ENCODE results near the gene TRIP12. TPM values are rescaled to one million over a fixed set of nuclear protein-coding genes. Genes with fewer than 3 reads are reported as not detected.

TRIP12 gene
- total and polyA plus RNA-seq, 2 experiments from 2014 or later: 21.5 to 133 TPM

DNA sequence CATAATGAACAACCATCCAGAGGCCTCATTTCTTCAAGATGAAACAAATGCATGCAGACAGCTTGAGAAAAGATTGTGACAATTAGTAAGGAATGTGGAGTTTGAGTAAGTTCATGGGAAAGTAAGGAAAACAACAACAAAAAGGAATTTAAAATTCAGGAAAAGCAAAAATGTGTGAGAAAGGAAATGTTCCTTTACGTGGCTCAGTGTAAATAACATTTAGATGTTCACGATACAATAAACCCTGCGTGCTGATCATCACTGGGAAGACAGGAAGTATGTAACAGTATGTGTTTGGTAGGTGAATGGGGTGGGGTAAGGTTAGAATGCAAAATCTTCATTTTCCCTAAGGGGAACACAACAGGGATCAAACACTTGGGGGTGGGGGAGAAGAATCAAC lies 72.7 kb downstream of the TRIP12 start:
- H3K9me2 ChIP-seq (ENCODE audit: insufficient read depth): no peaks in the 10 kb centered on the region
- no peaks in the 10 kb centered on the region for H3K36me3 ChIP-seq (ENCODE audit: insufficient read depth)
- H3K4me3 Mint-ChIP-seq: no peak overlapping the region

More for the DNA sequence above, 72.7 kb downstream of the TRIP12 start:
- H3K4me2 ChIP-seq: peak overlapping the region; percentile 1; the same call in 1 of the 2 replicates
- H3K4me3 ChIP-seq: no peak overlapping the region
- H4K20me1 ChIP-seq (replicated peaks; ENCODE audit: insufficient read depth): peaks cover 9% of the 10 kb centered on the region
- H3K27ac ChIP-seq (ENCODE audit: low read depth): peak overlapping the region; percentile 4; the same call in 1 of the 2 replicates
- TF ChIP-seq EZH2 (IDR thresholded peaks at IDR 0.05; ENCODE audit: low read depth, unreplicated experiment): no peak
- no peak for TF ChIP-seq POLR2AphosphoS5 (IDR thresholded peaks at IDR 0.05; ENCODE audit: low read depth)
- TF ChIP-seq, protein P1, sequence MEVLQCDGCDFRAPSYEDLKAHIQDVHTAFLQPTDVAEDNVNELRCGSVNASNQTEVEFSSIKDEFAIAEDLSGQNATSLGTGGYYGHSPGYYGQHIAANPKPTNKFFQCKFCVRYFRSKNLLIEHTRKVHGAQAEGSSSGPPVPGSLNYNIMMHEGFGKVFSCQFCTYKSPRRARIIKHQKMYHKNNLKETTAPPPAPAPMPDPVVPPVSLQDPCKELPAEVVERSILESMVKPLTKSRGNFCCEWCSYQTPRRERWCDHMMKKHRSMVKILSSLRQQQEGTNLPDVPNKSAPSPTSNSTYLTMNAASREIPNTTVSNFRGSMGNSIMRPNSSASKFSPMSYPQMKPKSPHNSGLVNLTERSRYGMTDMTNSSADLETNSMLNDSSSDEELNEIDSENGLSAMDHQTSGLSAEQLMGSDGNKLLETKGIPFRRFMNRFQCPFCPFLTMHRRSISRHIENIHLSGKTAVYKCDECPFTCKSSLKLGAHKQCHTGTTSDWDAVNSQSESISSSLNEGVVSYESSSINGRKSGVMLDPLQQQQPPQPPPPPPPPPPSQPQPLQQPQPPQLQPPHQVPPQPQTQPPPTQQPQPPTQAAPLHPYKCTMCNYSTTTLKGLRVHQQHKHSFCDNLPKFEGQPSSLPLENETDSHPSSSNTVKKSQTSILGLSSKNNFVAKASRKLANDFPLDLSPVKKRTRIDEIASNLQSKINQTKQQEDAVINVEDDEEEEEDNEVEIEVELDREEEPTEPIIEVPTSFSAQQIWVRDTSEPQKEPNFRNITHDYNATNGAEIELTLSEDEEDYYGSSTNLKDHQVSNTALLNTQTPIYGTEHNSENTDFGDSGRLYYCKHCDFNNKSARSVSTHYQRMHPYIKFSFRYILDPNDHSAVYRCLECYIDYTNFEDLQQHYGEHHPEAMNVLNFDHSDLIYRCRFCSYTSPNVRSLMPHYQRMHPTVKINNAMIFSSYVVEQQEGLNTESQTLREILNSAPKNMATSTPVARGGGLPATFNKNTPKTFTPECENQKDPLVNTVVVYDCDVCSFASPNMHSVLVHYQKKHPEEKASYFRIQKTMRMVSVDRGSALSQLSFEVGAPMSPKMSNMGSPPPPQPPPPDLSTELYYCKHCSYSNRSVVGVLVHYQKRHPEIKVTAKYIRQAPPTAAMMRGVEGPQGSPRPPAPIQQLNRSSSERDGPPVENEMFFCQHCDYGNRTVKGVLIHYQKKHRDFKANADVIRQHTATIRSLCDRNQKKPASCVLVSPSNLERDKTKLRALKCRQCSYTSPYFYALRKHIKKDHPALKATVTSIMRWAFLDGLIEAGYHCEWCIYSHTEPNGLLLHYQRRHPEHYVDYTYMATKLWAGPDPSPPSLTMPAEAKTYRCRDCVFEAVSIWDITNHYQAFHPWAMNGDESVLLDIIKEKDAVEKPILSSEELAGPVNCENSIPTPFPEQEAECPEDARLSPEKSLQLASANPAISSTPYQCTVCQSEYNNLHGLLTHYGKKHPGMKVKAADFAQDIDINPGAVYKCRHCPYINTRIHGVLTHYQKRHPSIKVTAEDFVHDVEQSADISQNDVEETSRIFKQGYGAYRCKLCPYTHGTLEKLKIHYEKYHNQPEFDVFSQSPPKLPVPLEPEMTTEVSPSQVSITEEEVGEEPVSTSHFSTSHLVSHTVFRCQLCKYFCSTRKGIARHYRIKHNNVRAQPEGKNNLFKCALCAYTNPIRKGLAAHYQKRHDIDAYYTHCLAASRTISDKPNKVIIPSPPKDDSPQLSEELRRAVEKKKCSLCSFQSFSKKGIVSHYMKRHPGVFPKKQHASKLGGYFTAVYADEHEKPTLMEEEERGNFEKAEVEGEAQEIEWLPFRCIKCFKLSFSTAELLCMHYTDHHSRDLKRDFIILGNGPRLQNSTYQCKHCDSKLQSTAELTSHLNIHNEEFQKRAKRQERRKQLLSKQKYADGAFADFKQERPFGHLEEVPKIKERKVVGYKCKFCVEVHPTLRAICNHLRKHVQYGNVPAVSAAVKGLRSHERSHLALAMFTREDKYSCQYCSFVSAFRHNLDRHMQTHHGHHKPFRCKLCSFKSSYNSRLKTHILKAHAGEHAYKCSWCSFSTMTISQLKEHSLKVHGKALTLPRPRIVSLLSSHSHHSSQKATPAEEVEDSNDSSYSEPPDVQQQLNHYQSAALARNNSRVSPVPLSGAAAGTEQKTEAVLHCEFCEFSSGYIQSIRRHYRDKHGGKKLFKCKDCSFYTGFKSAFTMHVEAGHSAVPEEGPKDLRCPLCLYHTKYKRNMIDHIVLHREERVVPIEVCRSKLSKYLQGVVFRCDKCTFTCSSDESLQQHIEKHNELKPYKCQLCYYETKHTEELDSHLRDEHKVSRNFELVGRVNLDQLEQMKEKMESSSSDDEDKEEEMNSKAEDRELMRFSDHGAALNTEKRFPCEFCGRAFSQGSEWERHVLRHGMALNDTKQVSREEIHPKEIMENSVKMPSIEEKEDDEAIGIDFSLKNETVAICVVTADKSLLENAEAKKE (CRISPR knock-in tag; IDR thresholded peaks at IDR 0.05): no peak
- no peak for TF ChIP-seq CREB1 (CRISPR knock-in tag; IDR thresholded peaks at IDR 0.05; ENCODE audit: low read depth)
- no peak for TF ChIP-seq ZNF331 (CRISPR knock-in tag; IDR thresholded peaks at IDR 0.05; ENCODE audit: low read depth)
- no peak for TF ChIP-seq EZH2phosphoT487 (IDR thresholded peaks at IDR 0.05; ENCODE audit: unreplicated experiment)
- no peak for TF ChIP-seq STAT1 (IDR thresholded peaks at IDR 0.05; ENCODE audit: unreplicated experiment)
- TF ChIP-seq, protein P2, sequence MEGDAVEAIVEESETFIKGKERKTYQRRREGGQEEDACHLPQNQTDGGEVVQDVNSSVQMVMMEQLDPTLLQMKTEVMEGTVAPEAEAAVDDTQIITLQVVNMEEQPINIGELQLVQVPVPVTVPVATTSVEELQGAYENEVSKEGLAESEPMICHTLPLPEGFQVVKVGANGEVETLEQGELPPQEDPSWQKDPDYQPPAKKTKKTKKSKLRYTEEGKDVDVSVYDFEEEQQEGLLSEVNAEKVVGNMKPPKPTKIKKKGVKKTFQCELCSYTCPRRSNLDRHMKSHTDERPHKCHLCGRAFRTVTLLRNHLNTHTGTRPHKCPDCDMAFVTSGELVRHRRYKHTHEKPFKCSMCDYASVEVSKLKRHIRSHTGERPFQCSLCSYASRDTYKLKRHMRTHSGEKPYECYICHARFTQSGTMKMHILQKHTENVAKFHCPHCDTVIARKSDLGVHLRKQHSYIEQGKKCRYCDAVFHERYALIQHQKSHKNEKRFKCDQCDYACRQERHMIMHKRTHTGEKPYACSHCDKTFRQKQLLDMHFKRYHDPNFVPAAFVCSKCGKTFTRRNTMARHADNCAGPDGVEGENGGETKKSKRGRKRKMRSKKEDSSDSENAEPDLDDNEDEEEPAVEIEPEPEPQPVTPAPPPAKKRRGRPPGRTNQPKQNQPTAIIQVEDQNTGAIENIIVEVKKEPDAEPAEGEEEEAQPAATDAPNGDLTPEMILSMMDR (conservative IDR thresholded peaks at IDR 0.05; ENCODE audit: low read depth in 2 of 2): no peak
- no peak for TF ChIP-seq NANOG (IDR thresholded peaks at IDR 0.05; ENCODE audit: borderline replicate concordance)
- Mint-ChIP-seq H3K4me1 (peaks cover 20% of the 10 kb centered on the region), H3K27me3 (ENCODE audit: insufficient read depth, low read depth, poor library complexity) (peaks cover 4% of the 10 kb centered on the region), H3K9me3 (peaks cover 5% of the 10 kb centered on the region; the same call in 1 of the 3 replicates), H3K36me3 (ENCODE audit: low read depth) (peaks cover 17% of the 10 kb centered on the region), H3K27ac (peak overlapping the region; percentile 3)
- H2AFZ ChIP-seq: no peak overlapping the region
- no peaks in the 10 kb centered on the region for H3F3A ChIP-seq (replicated peaks; ENCODE audit: low read depth)
- H3K4me1 ChIP-seq (ENCODE audit: insufficient read depth): peaks cover 5% of the 10 kb centered on the region; the same call in 1 of the 2 replicates
- peak; percentile 24 for DNase-seq (ENCODE audit: low spot score)
- H3K79me2 ChIP-seq (replicated peaks; ENCODE audit: insufficient read depth): peaks cover 76% of the 10 kb centered on the region
- no peak; the same call in 1 of the 3 replicates for ATAC-seq
- H3K27me3 ChIP-seq (ENCODE audit: insufficient read depth): no peaks in the 10 kb centered on the region

Measured in GM23338 (cell line).